K562 (cell line): ENCODE results near the gene GDF2. TPM values are rescaled to one million over a fixed set of nuclear protein-coding genes. Genes with fewer than 3 reads are reported as not detected.

Experiments used
- ATAC-seq: fragments of 200-7000 bp; cut with Tn5 transposase; 3 replicates; pipeline ENCODE4 v1.9.1; 2020; ENCODE audit warnings: moderate library complexity
- BruUV-seq: library from RNA; stranded (reverse); fragments of 400-500 nt; replicated peaks from 2 replicates; lab custom pipeline; 2021; lab: Mats Ljungman, UMichigan
- CTCF ChIA-PET: fragments of 300-600 bp; formaldehyde crosslinking; extraction: SDS; loops from one replicate; lab custom pipeline; 2021; ENCODE audit warnings: low intra/inter-chr PET ratio; lab: Yijun Ruan, JAX
- POLR2A ChIA-PET: fragments of 300-600, 350-650 bp; sonication (Branson Sonifier 250); formaldehyde crosslinking; extraction: SDS; loops from one replicate; lab custom pipeline; 2021; ENCODE audit warnings: antibody characterized with exemption, inconsistent platforms; lab: Yijun Ruan, JAX
- DNase-seq, 4 experiments: peaks; one replicate each; pipeline versions ENCODE4 v3.0.0 to v3.0.0-alpha.2; 2011 to 2018; ENCODE audit warnings: low spot score in 3 of 4, mixed read lengths in 3 of 4; ENCODE audit errors: extremely low read depth in 1 of 4
- FAIRE-seq: peaks from 2 replicates; lab custom pipeline; 2011; peaks lifted over from hg19 to GRCh38; lab: Jason Lieb, UNC
- H2AFZ ChIP-seq: 2 replicates; pipeline ENCODE4 v1.6.0; 2011; ENCODE audit warnings: low read depth, low read length, control low read depth, inconsistent platforms
- H3K27ac ChIP-seq: fragments of 200-600 bp; 3 replicates; pipeline ENCODE4 v1.8.0; 2011; ENCODE audit warnings: low read depth, mild to moderate bottlenecking, control low read depth, inconsistent platforms, low read length, moderate library complexity, mixed read lengths; ENCODE audit errors: extremely low read depth
- H3K27me3 ChIP-seq, 2 experiments: fragments of 300-600 bp in 1 of 2; 2 replicates in 1 of 2; 3 replicates in 1 of 2; pipeline versions ENCODE4 v1.6.0 to v1.8.0; 2011; ENCODE audit warnings: inconsistent platforms in 2 of 2, low read length in 2 of 2, mild to moderate bottlenecking in 1 of 2, mixed read lengths in 1 of 2, moderate library complexity in 1 of 2; ENCODE audit not compliant: control insufficient read depth in 2 of 2, insufficient read depth in 2 of 2
- H3K36me3 ChIP-seq: fragments of 300-600 bp; 3 replicates; pipeline ENCODE4 v1.8.0; 2011; ENCODE audit warnings: mild to moderate bottlenecking, low read length, inconsistent platforms; ENCODE audit not compliant: control insufficient read depth, insufficient read depth
- H3K4me1 ChIP-seq, 2 experiments: fragments of 200-600 bp in 1 of 2; replicated peaks in 1 of 2; 2 replicates in 1 of 2; 3 replicates in 1 of 2; pipeline versions ENCODE4 v1.5.1 to v1.8.0; 2011; ENCODE audit warnings: inconsistent platforms in 2 of 2, low read length in 2 of 2, mild to moderate bottlenecking in 1 of 2, mixed read lengths in 1 of 2, moderate library complexity in 1 of 2; ENCODE audit not compliant: control insufficient read depth in 2 of 2, insufficient read depth in 2 of 2
- H3K4me2 ChIP-seq: 2 replicates; pipeline ENCODE4 v1.6.1; 2011; ENCODE audit warnings: low read length, control low read depth, inconsistent platforms, mixed read lengths; ENCODE audit not compliant: insufficient read depth
- H3K4me3 ChIP-seq: fragments of 200-600 bp; sonication (generic), shearing (Covaris generic); 2 replicates; pipeline ENCODE4 v1.5.1; 2016; ENCODE audit warnings: control low read depth, inconsistent platforms
- H3K79me2 ChIP-seq: fragments of 200-600 bp; 3 replicates; pipeline ENCODE4 v1.8.0; 2011; ENCODE audit warnings: low read length, inconsistent platforms; ENCODE audit not compliant: control insufficient read depth, insufficient read depth
- H3K9ac ChIP-seq, 2 experiments: 2 replicates each; pipeline versions ENCODE4 v1.6.0 to v1.6.1; 2011; ENCODE audit warnings: low read depth in 2 of 2, low read length in 2 of 2, control low read depth in 1 of 2, inconsistent platforms in 1 of 2, mild to moderate bottlenecking in 1 of 2, mixed read lengths in 1 of 2; ENCODE audit not compliant: insufficient read depth in 1 of 2
- H3K9me1 ChIP-seq: one replicate; pipeline ENCODE4 v1.6.0; 2011; ENCODE audit warnings: inconsistent platforms, mild to moderate bottlenecking, low read length, moderate library complexity; ENCODE audit not compliant: control insufficient read depth, insufficient read depth
- H3K9me3 ChIP-seq: replicated peaks from 2 replicates; pipeline ENCODE4 v1.5.1; 2011; ENCODE audit warnings: low read depth, low read length, inconsistent platforms; ENCODE audit not compliant: control insufficient read depth, insufficient read depth
- H4K20me1 ChIP-seq: replicated peaks from 2 replicates; pipeline ENCODE4 v1.6.1; 2011; ENCODE audit warnings: low read length, inconsistent platforms, mixed read lengths; ENCODE audit not compliant: control insufficient read depth, insufficient read depth
- FOXA1 ChIP-seq: fragments of 450-650 bp; IDR thresholded peaks from 2 replicates; pipeline ENCODE4 v1.6.1; 2016; ENCODE audit warnings: mild to moderate bottlenecking, borderline replicate concordance
- NR2C1 ChIP-seq, 2 experiments: fragments of 450-650 bp; IDR thresholded peaks; 2 replicates each; pipeline ENCODE4 v1.6.1; 2017; ENCODE audit warnings: mild to moderate bottlenecking in 2 of 2, antibody characterized with exemption in 1 of 2, inconsistent platforms in 1 of 2, missing compliant biosample characterization in 1 of 2, missing genetic modification characterization in 1 of 2
- TAF9B ChIP-seq: fragments of 450-650 bp; IDR thresholded peaks from 2 replicates; pipeline ENCODE4 v1.6.1; 2018; ENCODE audit warnings: mild to moderate bottlenecking; ENCODE audit not compliant: partially characterized antibody
- ZNF12 ChIP-seq: sonication (generic); formaldehyde crosslinking; IDR thresholded peaks from 2 replicates; pipeline ENCODE4 v1.4.0; 2020; ENCODE audit warnings: mild to moderate bottlenecking, missing genetic modification reagents
- ZNF232 ChIP-seq: sonication (generic); formaldehyde crosslinking; IDR thresholded peaks from 2 replicates; pipeline ENCODE4 v1.8.0; 2022; ENCODE audit warnings: mild to moderate bottlenecking, missing genetic modification reagents
- WGBS: fragments of 100-300 bp; shearing (Covaris generic); methylation state at CpG from one replicate; pipeline ENCODE4 v1.1.6; 2016; ENCODE audit warnings: low coverage, mixed read lengths; ENCODE audit not compliant: insufficient coverage; ENCODE audit errors: missing lambda C conversion rate; 5-methylcytosine and 5-hydroxymethylcytosine counted together
- in situ Hi-C: fragments of 300-500 bp; cut with MboI; formaldehyde crosslinking; loops from 4 replicates; pipeline ENCODE4 v1.15.0; 2018; ENCODE audit warnings: inconsistent platforms, mixed read lengths
- intact Hi-C: fragments of 100-400 bp; cut with micrococcal nuclease; formaldehyde crosslinking; loops from 2 replicates; pipeline ENCODE4 v1.14.2; 2022
- polyA plus RNA-seq, 8 experiments: library from polyadenylated mRNA; depleted of rRNA in 4 of 8; stranded (reverse) in 5 of 8; unstranded in 3 of 8; fragments of >200 nt; fragmentation: Nextera tagmentation in 2 of 8; fragmentation: Illumina TruSeq in 1 of 8; extraction: Ambion mirVana in 2 of 8; extraction: Trizol in 1 of 8; gene quantifications; 2 replicates each; pipeline versions ENCODE4 v1.2.1 to v1.2.3, GENCODE V29; 2011 to 2014; ENCODE audit warnings: inconsistent platforms in 1 of 8, missing spikeins in 1 of 8
- total RNA-seq, 7 experiments: library from RNA; depleted of rRNA in 6 of 7; stranded (reverse); fragments of >200 nt in 6 of 7; fragmentation: Illumina TruSeq in 2 of 7; extraction: Trizol in 2 of 7; gene quantifications; 2 replicates each; pipeline versions ENCODE4 v1.2.1 to v1.2.3, GENCODE V29; 2011 to 2021; ENCODE audit warnings: low replicate concordance in 1 of 7

GDF2 gene
- total and polyA plus RNA-seq, 9 of the 15 experiments (the other 6 are each of a cell fraction or from before 2014, with no cell fraction given) = 0.08 to 0.58 (median 0.27) TPM; not detected in 2

DNA sequence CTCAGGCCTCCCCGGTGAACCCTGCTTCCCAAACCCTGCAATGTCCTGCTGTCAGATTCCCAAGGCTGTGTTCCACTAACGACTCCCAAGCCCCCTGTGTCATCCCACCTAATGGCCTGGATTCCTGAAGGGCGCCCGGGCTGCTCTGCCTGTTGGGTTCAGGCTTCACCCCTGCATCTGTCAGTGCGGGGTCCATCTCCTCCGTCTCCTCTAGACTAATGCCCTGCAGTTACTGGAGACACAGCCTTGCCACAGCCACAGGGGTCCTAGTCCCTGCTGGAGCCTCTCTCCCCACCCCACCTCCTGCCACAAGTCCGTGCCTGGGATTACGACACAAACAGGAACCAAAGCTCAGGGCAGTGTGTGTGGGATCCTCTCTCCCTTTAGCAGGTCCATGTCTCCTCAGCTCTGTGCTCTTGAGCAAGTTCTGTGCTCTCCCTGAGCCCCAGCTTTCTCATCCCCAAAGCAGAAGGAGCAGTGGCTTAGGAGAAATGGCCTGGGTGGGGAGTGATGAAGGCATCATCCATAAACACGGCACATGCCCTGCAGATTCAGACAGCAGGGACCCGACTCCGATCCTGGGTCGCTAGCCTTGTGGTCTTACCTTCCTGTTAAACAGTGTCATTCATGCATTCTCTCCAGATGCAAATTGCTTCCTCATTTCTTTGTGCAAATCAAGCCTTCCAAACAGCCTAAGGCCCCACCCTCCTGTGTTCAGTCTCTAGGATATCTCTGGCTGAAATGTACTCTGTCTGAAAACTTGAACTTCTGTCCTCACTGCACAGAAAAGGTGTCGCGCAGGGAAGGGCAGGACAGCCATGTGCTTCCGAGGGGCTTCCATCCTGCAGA, 17.7 kb downstream of the GDF2 start:
- ChIA-PET CTCF (interaction anchor here (1.5 to 2.8 kb wide), 5 partner anchors 28 to 347 kb away, joined by 5 to 31 read pairs (median 9); no protein-coding TSS in a partner anchor), POLR2A (interaction anchor here (0.8 to 1.0 kb wide), 3 partner anchors 10 to 17 kb away, joined by 3 read pairs; no protein-coding TSS in a partner anchor)
- Histone ChIP-seq H3K4me2 (no peak overlapping the region), H3K79me2 (no peaks in the 10 kb centered on the region), H3K9ac (peak overlapping the region in 1 of 2 experiments; percentile 24; a peak in 1 of 4 replicates), H3K9me3 (no peaks in the 10 kb centered on the region), H3K27ac (no peak overlapping the region), H3K36me3 (no peaks in the 10 kb centered on the region), H2AFZ (peak overlapping the region; percentile 75; the same call in 1 of the 2 replicates), H4K20me1 (no peaks in the 10 kb centered on the region), H3K4me1 (peaks cover 12 to 26% of the 10 kb centered on the region in 2 experiments), H3K9me1 (no peaks in the 10 kb centered on the region), H3K27me3 (peaks cover under 1 to 4% of the 10 kb centered on the region in 2 experiments; a peak in 3 of 5 replicates), H3K4me3 (no peak overlapping the region)
- BruUV-seq = no TSS peak
- peak; percentile 31 for ATAC-seq
- TF ChIP-seq TAF9B (no peak), FOXA1 (no peak), ZNF232 (CRISPR knock-in tag) (0 out of 2 replicates have a peak, but pooled peaks have one; percentile 20), NR2C1 (IDR thresholded peaks at IDR 0.05) (no peak), NR2C1 (tag; IDR thresholded peaks at IDR 0.05) (no peak), ZNF12 (CRISPR knock-in tag) (no peak)
- FAIRE-seq = no peak
- intact Hi-C loops = loop anchor here (1.0 to 5.0 kb wide), 3 partner anchors 78 to 315 kb away; no protein-coding TSS in a partner anchor
- in situ Hi-C loops = no loop called here
- DNase-seq = no peak
- WGBS = 49% methylated on average over 15 of the region's 15 CpGs
